Skeletal muscle cell (primary cell): ENCODE data around the gene TMEM132C.
"Not testable (repeated sequence)": the region's sequence is repeated elsewhere in the genome, so short reads cannot be mapped to it uniquely, and the experiment has no call there.

ENCODE experiments used
- DNase-seq: peaks from one replicate; pipeline ENCODE4 v3.0.0-alpha.2; 2010; ENCODE audit warnings: low read depth
- H3K4me3 ChIP-seq: 2 replicates; pipeline ENCODE4 v1.5.1; 2011; ENCODE audit warnings: low read depth, mild to moderate bottlenecking, control low read depth, low read length, moderate library complexity

Gene TMEM132C

DNA sequence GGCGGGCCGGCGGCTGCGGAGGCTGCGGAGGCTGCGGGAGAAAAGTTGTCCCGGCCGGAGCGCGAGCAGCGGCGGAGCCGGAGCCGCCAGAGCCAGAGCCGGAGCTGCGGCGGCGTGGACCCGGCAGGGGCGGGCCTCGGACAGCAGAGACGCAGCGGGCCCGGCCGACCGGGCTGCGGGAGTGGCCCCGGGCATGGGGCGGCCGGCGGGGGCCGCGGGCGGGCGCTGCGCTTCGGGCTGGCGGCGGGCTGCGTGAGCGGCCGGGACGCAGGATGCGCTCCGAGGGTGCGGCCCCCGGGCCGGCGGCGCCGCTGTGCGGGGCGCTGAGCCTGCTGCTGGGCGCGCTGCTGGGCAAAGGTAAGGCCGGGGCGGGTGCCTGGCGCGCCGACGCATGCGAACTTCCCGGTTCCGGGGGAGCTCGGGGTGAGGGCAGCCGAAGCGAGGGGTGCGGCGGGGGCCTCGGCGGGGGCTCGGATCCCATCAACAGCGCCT, at the start of gene TMEM132C:
TMEM132C (plus strand) TSS at position 40 of the 492 bp plus-strand sequence; CDS start at position 273, 233 bp downstream.
- H3K4me3 ChIP-seq: no peak within 1 kb of the TSS
- no peak for DNase-seq

DNA sequence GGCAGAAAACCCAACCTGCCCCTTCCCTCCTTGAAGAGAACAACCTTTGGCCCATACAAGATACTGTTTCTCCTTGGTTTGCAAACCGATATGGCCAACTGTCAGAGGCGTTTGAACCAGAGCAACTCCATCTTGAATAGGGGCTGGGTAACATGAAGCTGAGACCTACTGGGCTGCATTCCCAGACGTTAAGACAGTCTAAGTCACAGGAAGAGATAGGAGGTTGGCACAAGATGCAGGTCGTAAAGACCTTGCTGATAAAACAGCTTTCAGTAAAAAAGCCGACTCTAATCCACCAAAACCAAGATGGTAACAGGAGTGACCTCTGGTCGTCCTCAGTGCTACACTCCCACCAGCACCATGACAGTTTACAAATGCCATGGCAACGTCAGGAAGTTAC, 42.7 kb upstream of the TMEM132C start:
- DNase-seq: no peak
- H3K4me3 ChIP-seq: no peak overlapping the region

DNA sequence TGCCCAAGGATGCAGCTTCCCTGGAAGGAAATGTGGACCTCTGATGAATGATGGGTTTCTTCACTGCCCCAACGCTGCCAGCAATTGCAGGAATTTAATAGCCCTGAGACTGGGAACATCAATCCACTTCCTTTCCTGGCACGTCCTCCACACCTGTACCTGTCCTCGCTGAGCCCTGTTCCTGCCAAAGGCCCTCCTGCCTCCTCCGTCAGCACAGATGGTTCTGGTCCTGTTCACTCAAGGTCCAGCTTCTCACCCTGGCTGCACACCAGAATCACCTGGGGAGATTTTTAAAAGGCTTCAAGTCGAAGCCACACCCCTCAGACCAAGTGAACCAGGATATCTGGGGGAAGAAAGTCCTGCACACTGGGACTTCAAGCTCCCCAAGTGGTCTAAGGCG, 38.4 kb upstream of the TMEM132C start:
- DNase-seq: no peak
- H3K4me3 ChIP-seq: no peak overlapping the region

DNA sequence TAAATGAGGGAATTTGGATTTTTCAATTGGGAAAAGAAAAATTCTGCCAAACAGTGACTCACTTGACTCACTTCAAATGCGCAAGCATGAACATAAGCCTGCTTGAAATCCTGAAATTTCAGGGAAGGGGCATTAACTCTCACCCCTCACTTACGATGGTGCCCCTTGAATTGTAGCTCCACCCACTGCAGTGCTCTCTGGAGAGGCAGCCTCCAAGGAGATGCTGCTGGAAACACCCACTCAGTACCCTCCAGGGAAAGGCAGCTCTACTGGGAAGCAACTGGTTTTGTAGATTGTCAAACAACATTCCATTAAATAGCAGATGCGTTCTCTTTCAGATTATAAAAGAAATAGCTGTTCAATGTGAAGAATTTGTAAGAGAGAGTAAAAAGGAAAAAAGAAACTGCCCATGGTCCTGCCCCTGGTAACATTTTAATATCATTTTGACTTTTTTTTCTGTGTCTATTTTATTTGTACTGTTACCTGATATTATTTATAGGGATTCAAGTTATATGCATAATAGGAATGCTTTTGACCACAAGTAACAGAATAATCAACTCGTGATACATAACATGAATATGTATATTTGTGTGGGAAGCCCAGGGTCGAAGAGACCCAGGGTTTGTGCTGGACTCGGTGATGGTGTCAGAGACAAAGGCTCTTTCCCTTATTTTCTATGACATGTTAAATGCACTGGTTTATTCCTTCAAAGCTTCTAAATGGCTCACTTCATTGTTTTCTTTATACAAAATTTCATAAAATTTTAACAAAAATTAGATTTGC, 31.1 kb upstream of the TMEM132C start:
- no peak overlapping the region for H3K4me3 ChIP-seq

DNA sequence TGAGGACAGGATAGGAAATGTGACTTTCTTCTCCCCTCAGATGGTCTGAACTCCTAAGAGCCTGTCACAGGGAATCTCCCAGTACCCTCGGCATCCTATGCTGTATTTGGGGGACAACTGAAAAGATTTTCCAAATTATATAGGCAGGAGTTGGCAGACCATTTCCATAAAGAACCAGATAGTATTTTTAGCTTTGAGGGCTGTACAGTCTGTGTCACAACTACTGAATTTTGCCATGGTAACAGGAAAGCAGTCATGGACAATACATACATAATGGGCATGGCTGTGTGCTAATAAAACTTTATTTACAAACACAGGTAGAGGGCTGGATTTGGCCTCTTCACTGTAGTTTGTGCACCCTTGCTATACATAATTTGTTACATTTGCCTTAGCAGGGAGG, 30.4 kb upstream of the TMEM132C start:
- no peak for DNase-seq

More for the DNA sequence above, 31.1 kb upstream of the TMEM132C start:
- no peak for DNase-seq

DNA sequence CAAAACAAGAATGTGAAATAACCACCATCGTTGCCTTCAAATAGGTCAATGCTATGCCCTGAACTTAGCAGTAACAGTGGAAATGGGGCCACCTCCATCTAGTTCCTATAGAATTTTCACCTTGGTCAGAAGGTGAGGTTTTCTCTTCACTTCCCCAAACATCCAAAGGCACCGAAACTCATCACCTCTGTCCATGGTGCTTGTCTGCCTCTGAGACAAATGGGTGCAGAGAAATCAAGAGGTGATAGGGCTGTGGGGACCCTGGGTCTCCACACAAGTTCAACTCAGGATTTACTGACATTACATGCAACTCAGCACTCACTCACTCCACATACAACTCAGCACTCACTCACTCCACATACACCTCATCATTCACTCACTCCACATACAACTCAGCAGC, 26.2 kb upstream of the TMEM132C start:
- H3K4me3 ChIP-seq: no peak overlapping the region
- DNase-seq: no peak

More for the DNA sequence above, 30.4 kb upstream of the TMEM132C start:
- no peak overlapping the region for H3K4me3 ChIP-seq

DNA sequence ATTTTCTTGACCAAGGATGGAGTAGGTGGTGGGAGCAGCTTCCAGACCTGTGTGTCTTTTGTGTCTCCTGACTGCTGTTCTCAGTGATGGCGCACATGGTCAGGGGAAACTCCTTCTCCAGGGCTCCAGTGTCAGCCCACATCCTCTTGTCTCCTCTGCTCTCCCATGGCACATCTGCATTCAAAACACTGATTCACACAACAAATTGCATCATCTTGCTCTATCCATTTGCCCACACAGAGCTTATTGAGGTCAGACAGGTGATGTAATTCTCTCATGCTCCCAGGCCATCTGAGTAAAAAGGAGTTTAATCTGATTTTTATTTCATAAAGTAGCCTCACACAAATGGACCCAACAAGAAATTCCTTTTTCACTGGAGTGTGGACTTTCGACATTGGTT, 21.8 kb upstream of the TMEM132C start:
- DNase-seq: no peak
- H3K4me3 ChIP-seq: no peak overlapping the region

DNA sequence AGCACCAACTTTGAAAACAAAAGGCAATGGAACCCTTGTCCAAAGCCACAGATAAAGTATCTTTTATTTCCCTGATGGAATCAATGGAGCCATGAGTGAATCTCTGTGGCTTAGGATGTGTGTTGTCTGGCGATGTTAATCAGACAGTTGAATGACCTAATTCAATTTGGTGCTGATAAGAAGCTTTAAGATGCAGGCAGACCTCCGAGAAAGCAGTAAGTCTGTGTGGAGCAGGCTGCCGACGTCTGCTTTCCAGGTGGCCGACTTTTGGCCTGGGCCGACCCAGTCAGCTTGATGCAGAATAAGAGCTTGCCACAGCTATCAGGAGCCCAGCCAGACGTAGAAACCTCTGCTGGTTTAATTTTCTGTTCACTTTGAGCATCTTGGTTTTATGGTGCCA, 21.1 kb upstream of the TMEM132C start:
- DNase-seq: no peak
- H3K4me3 ChIP-seq: no peak overlapping the region

DNA sequence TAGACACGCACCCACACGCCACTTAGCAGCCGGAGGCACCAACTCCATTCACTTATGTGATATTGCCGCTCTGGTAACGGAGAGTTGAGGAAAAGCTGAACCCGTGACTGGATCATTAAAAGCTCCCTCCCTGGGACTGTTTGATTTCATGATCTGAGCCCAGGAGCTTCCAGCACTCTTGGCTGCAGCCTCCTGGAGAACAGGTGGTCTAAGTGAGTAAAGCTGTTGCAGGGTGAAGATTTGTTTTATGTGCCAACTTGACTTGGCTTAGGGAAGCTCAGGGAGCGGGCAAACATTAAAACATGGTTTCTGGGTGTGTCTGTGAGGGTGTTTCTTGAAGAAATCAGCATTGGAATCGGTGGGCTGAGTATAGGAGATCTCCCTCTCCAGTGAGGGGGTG, 16.9 kb upstream of the TMEM132C start:
- H3K4me3 ChIP-seq: no peak overlapping the region
- no peak for DNase-seq

DNA sequence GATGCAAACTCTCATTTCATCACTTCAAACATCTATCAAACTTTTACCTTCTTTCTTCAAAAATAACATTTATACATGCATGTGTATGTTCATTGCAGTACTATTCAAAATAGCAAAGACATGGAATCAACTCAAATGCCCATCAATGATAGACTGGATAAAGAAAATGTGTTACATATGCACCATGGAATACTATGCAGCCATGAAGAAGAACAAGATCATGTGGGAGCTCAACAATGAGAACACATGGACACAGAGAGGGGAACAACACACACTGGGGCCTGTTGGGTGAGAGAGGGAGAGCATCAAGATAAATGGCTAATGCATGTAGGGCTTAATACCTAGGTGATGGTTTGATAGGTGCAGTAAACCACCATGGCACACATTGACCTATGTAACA, 13.1 kb upstream of the TMEM132C start:
- H3K4me3 ChIP-seq, DNase-seq: not testable (repeated sequence)

DNA sequence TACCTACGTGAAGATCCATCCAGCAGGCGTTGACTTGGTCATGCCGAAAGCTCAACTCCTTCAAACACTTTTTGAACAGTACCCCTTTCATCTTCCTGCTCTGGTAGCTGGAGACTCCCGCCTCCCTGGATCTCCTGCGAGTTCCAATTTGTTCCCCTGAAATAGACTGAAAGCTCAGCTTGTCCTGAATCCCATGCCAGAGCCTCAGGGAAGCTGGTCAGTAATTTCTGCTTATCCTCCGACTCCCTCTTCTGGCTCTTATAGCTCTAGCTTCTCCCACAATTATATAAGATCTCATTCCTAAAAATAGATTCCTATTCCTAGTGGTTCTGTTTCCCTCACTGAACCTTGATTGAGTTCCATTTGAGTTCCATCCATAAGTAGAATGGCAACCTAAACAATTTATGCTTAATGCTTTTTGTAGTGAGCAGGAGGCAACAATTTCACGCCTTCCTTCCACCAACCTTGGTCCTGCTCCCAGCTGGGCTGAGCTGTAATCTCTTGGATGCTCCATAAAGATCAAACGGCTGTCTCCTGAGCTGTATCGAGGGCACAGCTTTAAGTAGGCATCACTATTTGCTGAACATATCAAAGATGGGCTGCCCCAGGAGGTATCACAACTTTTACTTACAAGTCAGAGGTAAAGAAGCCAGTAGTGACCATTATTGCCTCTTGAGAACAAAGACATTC, 8.0 kb upstream of the TMEM132C start:
- no peak for DNase-seq
- H3K4me3 ChIP-seq: no peak overlapping the region

DNA sequence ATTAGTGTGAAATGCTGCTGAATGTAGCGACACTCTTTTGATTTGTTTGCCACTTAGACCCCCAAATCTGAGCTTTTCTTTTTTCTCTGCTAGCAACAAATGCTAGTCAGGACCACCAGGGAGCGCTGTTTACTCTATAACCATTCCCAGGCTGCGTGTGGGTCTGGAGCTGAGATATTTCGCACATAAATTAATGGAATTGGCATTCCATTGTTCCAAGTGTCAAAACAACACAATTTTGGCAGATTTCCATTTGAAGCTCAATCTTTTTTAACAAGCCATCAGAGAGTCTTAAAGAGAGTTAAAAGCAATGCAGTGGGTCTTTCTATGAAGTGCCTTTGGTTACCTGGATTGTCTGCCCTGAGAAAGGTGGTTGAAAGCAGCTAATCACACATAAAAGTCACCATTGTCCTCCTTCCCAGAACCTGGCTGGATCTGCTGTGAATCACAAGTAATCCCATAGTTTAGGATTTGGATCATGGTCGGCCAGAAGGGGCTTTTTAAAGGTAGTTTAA, 7.4 kb upstream of the TMEM132C start:
- no peak for DNase-seq
- no peak overlapping the region for H3K4me3 ChIP-seq

DNA sequence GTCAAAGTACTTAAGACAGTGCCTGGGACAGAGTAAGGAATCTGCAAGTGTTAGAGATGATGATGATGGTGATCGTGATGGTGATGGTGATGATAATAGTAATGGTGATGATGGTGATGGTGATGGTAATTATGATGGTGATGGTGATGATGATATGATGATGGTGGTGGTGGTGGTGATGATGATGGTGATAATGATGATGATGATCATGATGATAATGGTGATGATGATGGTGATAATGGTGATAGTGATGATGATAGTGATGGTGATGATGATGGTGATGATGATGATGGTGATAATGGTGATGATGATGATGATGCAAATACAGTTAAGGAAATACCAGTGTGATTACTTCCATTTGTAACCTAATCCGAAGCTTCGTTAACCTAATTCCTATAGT, 5.2 kb upstream of the TMEM132C start:
- DNase-seq: no peak

DNA sequence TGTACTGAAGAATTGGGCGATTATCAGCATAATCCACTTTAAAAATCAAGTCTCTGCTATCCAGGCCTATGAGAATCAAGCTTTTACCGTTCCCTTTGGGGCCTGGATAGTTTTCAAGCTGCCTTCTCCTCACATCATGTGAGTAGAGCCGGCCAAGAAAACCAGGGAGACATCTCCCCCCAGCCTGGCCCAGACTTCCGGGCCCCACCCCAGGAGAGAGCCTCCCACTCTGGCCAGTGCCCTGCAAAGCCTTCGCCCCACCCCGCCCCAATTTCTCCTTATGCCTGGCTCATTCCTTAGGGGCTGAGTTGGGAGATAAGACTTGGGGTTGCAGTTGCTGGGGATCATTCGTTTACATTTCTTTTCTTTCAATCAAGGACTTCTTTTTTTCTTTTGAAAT, 1.4 kb upstream of the TMEM132C start:
- H3K4me3 ChIP-seq: no peak overlapping the region
- DNase-seq: no peak

More for the DNA sequence above, 5.2 kb upstream of the TMEM132C start:
- H3K4me3 ChIP-seq: no peak overlapping the region

DNA sequence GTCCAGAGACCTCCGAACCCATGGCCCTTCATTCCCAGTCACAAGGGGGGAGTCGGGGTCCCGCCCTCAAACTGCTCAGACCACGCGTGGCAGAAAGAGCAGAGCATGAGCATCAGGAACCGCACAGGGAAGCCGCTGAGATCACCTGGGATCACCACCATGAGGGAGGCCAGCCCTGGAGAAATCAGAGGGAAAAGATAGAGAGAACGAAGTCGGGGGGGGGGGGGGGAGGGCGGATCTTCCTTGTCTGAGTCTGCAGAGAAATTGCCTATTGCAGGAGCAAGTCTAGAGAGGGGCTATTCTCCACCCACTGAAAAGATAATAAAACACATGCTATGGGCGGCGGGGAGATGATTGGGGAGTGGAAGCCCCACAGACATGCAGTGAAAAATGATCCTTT, 884 bp upstream of the TMEM132C start:
- DNase-seq: no peak
- H3K4me3 ChIP-seq: no peak overlapping the region

DNA sequence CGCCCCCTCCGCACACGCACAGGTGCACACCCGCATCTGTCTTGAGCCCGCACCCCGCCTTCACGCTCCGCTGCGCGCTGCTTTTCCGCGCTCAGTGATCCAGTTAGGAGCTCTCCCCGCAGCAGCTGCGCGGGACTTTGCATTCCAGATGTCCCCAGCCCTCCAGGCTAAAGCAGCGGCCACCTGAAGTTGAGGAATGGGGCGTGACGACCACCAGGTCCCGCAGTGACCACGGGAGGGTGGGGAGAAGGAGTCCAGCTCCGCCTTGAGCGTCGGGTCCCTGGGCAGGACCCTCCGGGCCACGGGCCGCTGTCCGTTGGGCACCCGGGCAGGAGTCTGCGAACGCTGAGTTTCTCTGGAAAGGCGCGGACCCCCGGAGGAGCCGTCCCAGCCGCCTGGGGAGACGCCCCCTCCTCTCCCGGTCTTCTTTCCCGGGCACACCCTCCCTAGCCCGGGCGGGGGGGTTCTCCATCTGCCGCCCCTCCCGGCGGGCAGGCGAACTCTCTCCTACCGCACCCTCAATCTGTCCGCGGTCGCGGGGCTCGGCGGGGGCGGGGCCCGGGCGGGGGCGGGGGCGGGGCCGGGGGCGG, 334 bp upstream of the TMEM132C start:
- DNase-seq: no peak
- H3K4me3 ChIP-seq: no peak overlapping the region

DNA sequence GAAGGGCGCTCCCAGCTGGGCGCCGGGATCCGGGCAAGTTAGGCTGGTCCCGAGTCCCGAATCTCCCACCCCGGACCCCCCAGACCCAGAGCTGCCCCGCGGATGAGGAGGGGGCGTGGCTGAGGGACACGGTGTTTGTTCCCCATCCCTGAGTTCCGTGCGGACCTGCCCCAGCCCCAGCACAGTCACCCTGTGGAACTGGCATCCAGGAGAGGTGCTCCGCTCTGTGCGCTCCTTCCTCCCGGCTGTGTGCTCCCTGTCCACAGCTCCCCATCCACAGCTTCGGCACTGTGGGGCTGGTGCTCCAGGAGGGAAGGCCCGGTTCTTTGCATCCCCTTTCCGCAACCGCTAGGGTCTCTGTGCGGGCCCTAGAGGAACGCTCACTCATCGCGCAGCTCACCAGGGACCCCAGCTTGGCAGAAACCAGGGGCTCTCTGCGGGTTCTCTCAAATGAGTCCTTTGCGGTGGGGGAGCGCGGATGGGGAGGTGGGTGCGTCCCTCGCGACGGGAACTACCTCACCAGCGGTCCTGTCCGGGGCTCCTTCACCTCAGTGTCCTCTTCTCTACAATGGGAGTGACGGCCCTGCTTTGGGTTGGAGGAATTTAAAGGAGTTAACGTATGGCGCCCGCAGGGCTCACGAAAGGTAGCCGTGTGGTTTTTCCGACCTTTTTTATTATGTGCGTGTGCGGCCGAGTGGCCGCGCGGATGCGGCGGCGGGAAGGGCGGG, 845 bp downstream of the TMEM132C start:
- no peak overlapping the region for H3K4me3 ChIP-seq
- no peak for DNase-seq

DNA sequence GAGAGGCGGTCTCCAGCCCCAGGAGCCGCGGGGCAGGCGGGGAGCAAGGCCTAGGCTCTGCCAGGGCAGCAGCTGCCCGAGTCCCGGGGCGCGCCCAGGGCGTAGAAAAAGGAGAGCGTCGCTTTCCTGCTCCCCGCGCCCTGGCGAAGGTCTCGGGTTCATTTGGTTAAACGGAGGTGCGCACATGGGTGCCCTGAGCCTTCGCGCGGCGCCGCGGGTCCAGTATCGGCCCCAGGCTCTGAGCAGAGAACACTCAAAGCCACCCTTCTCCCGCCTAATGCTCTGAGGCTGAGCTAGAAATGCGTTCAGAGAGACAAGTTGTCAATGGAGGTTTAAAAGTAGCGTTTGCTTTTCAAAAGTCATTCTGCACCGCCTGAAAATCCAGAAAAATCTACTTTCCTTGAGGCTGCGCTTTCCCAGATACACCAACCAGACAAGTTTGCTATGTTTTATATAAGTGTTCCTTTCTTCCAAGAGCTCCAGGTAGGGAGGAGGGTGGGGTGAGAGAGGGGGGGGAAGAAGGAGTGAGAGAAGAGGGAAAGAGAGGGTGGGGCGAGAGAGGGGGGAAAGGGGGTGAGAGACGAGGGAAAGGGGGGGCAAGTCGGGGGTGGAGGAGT, 1.5 kb downstream of the TMEM132C start:
- no peak overlapping the region for H3K4me3 ChIP-seq
- DNase-seq: no peak

DNA sequence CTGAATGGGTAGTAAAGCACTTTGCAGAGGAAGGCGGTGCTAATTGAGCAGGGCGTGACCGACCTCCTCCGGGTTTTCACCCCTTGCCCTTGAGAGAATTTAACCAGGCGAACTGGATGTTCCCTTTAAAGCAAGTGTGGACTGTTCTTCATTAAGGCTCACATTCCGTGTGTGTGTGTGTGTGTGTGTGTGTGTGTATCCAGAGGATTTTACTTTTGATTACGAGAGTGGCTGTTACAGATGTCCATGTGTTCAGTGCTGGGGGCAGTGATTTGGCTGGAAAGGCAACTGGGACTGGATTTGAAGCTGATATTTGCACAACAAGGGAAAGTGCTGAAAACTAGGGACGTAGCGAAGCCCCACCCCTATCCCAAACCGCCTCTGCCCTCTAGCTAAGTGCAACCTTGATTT, 2.2 kb downstream of the TMEM132C start:
- no peak for DNase-seq
- H3K4me3 ChIP-seq: no peak overlapping the region
